BLaER1 treated with 17β-estradiol and CSF1 and Interleukin-3, amounts not matched to agents 10 nM and 100 nM (cell line): ENCODE measurements around the gene KIF3B.

ENCODE experiments used
- H3K27ac ChIP-seq, 11 experiments: shearing (Covaris generic); formaldehyde crosslinking; 2 replicates each; pipeline ENCODE4 v1.8.1; 2022
- H3K27me3 ChIP-seq, 11 experiments: shearing (Covaris generic); formaldehyde crosslinking; 2 replicates each; pipeline ENCODE4 v1.8.1; 2022
- H3K36me3 ChIP-seq, 11 experiments: shearing (Covaris generic); formaldehyde crosslinking; 2 replicates each; pipeline ENCODE4 v1.8.1; 2022
- H3K4me1 ChIP-seq, 10 experiments: shearing (Covaris generic); formaldehyde crosslinking; 2 replicates each; pipeline ENCODE4 v1.8.1; 2022
- H3K4me2 ChIP-seq, 11 experiments: shearing (Covaris generic); formaldehyde crosslinking; 2 replicates each; pipeline ENCODE4 v1.8.1; 2022
- H3K4me3 ChIP-seq, 10 experiments: shearing (Covaris generic); formaldehyde crosslinking; 2 replicates each; pipeline ENCODE4 v1.8.1; 2022
- H3K9ac ChIP-seq, 11 experiments: shearing (Covaris generic); formaldehyde crosslinking; 2 replicates each; pipeline ENCODE4 v1.8.1; 2022
- H3K9me3 ChIP-seq, 11 experiments: shearing (Covaris generic); formaldehyde crosslinking; replicated peaks in 1 of 11; 2 replicates each; pipeline ENCODE4 v1.8.1; 2022
- H4K20me1 ChIP-seq, 11 experiments: shearing (Covaris generic); formaldehyde crosslinking; 2 replicates each; pipeline ENCODE4 v1.8.1; 2022
- Cebpa-rat ChIP-seq, 11 experiments: shearing (Covaris generic); IDR thresholded peaks; 2 replicates each; pipeline ENCODE4 v1.8.1; 2022

KIF3B gene

GRCh38 chr20:32296412-32296811 is 19.0 kb downstream of the KIF3B start:
- peaks cover 0 to 47% (median 5%) of the 10 kb centered on the region in 11 experiments; a peak in 7 of 22 replicates for H4K20me1 ChIP-seq

GRCh38 chr20:32296819-32297420 is 19.5 kb downstream of the KIF3B start:
- Histone ChIP-seq H3K9ac (no peak overlapping the region), H3K27me3 (no peaks in the 10 kb centered on the region), H3K4me2 (no peak overlapping the region), H3K36me3 (0 out of 22 replicates have a peak, but pooled peaks cover 0 to 6% (median 0%) of the 10 kb centered on the region in 11 experiments), H3K4me3 (no peak overlapping the region), H3K27ac (no peak overlapping the region), H4K20me1 (peaks cover 0 to 47% (median 5%) of the 10 kb centered on the region in 11 experiments; a peak in 7 of 22 replicates), H3K4me1 (peaks cover 0 to 6% (median 0%) of the 10 kb centered on the region in 10 experiments; a peak in 1 of 20 replicates), H3K9me3 (no peaks in the 10 kb centered on the region)
- no peak for TF ChIP-seq Cebpa-rat (IDR thresholded peaks at IDR 0.05)

More at GRCh38 chr20:32296412-32296811, 19.0 kb downstream of the KIF3B start:
- Histone ChIP-seq H3K4me3 (no peak overlapping the region), H3K27me3 (no peaks in the 10 kb centered on the region), H3K9ac (no peak overlapping the region; a peak in 1 of 22 replicates), H3K9me3 (no peaks in the 10 kb centered on the region), H3K36me3 (0 out of 22 replicates have a peak, but pooled peaks cover 0 to 6% (median 0%) of the 10 kb centered on the region in 11 experiments), H3K27ac (no peak overlapping the region), H3K4me2 (no peak overlapping the region), H3K4me1 (peaks cover 0 to 6% (median 0%) of the 10 kb centered on the region in 10 experiments; a peak in 1 of 20 replicates)
- TF ChIP-seq Cebpa-rat (IDR thresholded peaks at IDR 0.05), result no peak

DNA sequence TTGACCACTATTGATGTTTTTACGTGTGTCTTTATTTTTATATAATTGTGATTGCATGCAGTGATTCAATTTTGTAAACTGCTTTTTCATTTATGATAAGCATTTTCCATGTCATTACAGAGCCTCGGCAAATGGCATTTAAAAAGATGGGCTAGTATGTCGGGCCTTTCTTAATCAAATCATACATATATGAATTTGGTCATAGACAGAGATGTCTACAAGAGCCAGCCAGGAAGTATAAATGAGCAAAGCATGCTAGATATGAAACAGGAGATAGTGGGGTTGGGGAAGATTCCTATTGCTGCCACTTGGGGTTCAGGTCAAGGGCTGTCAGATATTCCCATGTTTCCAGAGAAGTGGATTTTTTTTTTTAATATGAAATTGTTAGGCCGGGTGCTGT is 20.0 kb downstream of the KIF3B start:
- no peak overlapping the region for H3K4me2 ChIP-seq
- H3K9me3 ChIP-seq, result no peaks in the 10 kb centered on the region
- H4K20me1 ChIP-seq, result peaks cover 0 to 48% (median 7%) of the 10 kb centered on the region in 11 experiments; a peak in 8 of 22 replicates
- H3K4me3 ChIP-seq, result no peak overlapping the region
- H3K27ac ChIP-seq, result no peak overlapping the region
- peaks cover 0 to 6% (median 0%) of the 10 kb centered on the region in 10 experiments; a peak in 1 of 20 replicates for H3K4me1 ChIP-seq
- H3K36me3 ChIP-seq, result peaks cover 0 to 7% (median 0%) of the 10 kb centered on the region in 11 experiments; a peak in 2 of 22 replicates
- no peak for TF ChIP-seq Cebpa-rat (IDR thresholded peaks at IDR 0.05)
- no peak overlapping the region for H3K9ac ChIP-seq
- H3K27me3 ChIP-seq, result no peaks in the 10 kb centered on the region

DNA sequence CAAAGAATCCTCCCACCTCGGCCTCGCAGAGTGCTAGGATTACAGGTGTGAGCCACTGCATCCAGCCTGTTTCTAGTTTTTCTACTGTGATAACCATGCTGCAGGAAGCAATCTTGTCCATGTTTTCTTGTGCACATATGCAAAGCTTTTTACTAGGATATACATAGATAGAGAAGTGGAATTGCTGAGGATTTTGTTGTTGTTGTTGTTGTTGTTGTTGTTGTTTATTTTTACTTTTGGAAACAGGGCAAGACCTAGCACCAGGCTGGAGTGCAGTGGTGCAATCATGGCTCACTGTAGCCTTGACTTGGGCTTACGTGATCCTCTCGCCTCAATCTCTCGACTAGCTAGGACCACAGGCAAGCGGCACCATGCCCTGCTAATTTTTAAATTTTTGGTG is 23.2 kb downstream of the KIF3B start:
- peaks cover 0 to 60% (median 9%) of the 10 kb centered on the region in 11 experiments; a peak in 9 of 22 replicates for H4K20me1 ChIP-seq
- no peak overlapping the region for H3K27ac ChIP-seq
- peaks cover 0 to 11% (median 0%) of the 10 kb centered on the region in 11 experiments; a peak in 2 of 22 replicates for H3K36me3 ChIP-seq
- H3K9me3 ChIP-seq, result no peaks in the 10 kb centered on the region
- H3K4me2 ChIP-seq, result no peak overlapping the region
- H3K27me3 ChIP-seq, result no peaks in the 10 kb centered on the region
- H3K4me3 ChIP-seq, result no peak overlapping the region
- H3K9ac ChIP-seq, result no peak overlapping the region
- TF ChIP-seq Cebpa-rat (IDR thresholded peaks at IDR 0.05), result no peak
- peaks cover 0 to 6% (median 0%) of the 10 kb centered on the region in 10 experiments; a peak in 1 of 20 replicates for H3K4me1 ChIP-seq

GRCh38 chr20:32301719-32302506 is 24.5 kb downstream of the KIF3B start:
- TF ChIP-seq Cebpa-rat (IDR thresholded peaks at IDR 0.05), result no peak

DNA sequence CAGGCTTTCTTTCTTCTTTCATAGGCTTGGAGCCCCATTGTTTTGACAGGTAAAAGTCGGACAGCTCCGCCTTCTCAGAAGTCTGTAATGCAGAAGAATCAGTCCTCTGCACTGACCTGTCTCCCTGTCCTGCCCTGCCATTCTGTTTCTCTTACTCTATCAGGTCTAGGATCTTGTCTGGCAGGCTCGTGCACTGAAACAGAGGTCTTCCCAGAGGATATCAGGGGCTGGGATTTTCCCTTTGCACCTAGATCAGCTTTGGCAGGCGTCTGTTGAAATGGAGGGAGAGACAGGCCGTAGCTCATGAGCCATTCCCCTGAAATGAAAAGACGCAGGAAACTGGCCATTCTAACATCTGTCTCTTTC is 25.0 kb downstream of the KIF3B start:
- peaks cover 0 to 51% (median 9%) of the 10 kb centered on the region in 11 experiments; a peak in 7 of 22 replicates for H4K20me1 ChIP-seq
- no peak overlapping the region for H3K27ac ChIP-seq
- no peak overlapping the region for H3K4me3 ChIP-seq
- TF ChIP-seq Cebpa-rat (IDR thresholded peaks at IDR 0.05), result no peak
- H3K4me1 ChIP-seq, result 0 out of 20 replicates have a peak, but pooled peaks cover 0 to 4% (median 0%) of the 10 kb centered on the region in 10 experiments
- H3K9ac ChIP-seq, result no peak overlapping the region
- peaks cover 0 to 11% (median 0%) of the 10 kb centered on the region in 11 experiments; a peak in 2 of 22 replicates for H3K36me3 ChIP-seq
- H3K9me3 ChIP-seq, result no peaks in the 10 kb centered on the region
- H3K4me2 ChIP-seq, result no peak overlapping the region
- no peaks in the 10 kb centered on the region for H3K27me3 ChIP-seq

More at GRCh38 chr20:32301719-32302506, 24.5 kb downstream of the KIF3B start:
- H3K27ac ChIP-seq, result no peak overlapping the region
- no peak overlapping the region for H3K4me2 ChIP-seq
- H3K9me3 ChIP-seq, result no peaks in the 10 kb centered on the region
- no peaks in the 10 kb centered on the region for H3K27me3 ChIP-seq
- H3K9ac ChIP-seq, result no peak overlapping the region
- H3K4me3 ChIP-seq, result no peak overlapping the region
- H3K36me3 ChIP-seq, result peaks cover 0 to 11% (median 0%) of the 10 kb centered on the region in 11 experiments; a peak in 2 of 22 replicates
- H3K4me1 ChIP-seq, result peaks cover 0 to 4% (median 0%) of the 10 kb centered on the region in 10 experiments; a peak in 1 of 20 replicates
- peaks cover 0 to 56% (median 9%) of the 10 kb centered on the region in 11 experiments; a peak in 8 of 22 replicates for H4K20me1 ChIP-seq

DNA sequence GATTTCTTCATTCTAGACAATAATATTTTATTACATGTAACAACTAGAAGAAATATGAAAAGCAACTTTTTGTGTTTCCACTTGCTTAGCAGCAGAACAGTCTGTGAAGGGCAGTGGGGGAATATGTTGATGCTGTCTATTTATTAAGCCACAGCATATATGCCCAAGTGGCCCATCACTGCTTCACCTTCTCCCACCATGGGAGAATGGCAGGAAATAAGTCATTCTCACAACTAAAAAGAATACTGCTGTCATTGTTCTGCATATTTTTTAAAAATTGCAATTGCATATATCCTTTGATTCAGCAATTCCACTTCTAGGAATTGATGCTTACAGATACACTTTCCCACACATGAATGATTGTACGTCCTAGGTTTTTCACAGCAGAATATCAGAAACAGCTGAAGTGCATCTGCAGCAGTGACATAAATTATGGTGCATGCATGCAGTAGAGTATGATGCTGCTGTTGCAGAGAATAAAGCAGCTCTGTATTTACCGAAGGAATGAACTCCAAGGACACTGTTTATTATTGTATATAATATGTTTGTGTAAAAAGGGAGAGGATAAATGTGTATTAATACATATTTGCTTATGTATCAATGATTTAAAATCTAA is 26.8 kb downstream of the KIF3B start:
- no peak overlapping the region for H3K9ac ChIP-seq
- no peaks in the 10 kb centered on the region for H3K27me3 ChIP-seq
- TF ChIP-seq Cebpa-rat (IDR thresholded peaks at IDR 0.05), result no peak
- H3K9me3 ChIP-seq, result no peaks in the 10 kb centered on the region
- no peak overlapping the region for H3K4me3 ChIP-seq
- H3K4me2 ChIP-seq, result no peak overlapping the region
- peaks cover 0 to 14% (median 2%) of the 10 kb centered on the region in 11 experiments; a peak in 8 of 22 replicates for H3K36me3 ChIP-seq
- H4K20me1 ChIP-seq, result peaks cover 0 to 42% (median 5%) of the 10 kb centered on the region in 11 experiments; a peak in 7 of 22 replicates
- 0 out of 20 replicates have a peak, but pooled peaks cover 0 to 4% (median 0%) of the 10 kb centered on the region in 10 experiments for H3K4me1 ChIP-seq
- H3K27ac ChIP-seq, result no peak overlapping the region

- H3K27ac ChIP-seq, result no peak overlapping the region
- no peak overlapping the region for H3K4me3 ChIP-seq
- no peaks in the 10 kb centered on the region for H3K4me1 ChIP-seq
- H3K9me3 ChIP-seq, result no peaks in the 10 kb centered on the region
- H3K9ac ChIP-seq, result no peak overlapping the region
- no peaks in the 10 kb centered on the region for H3K27me3 ChIP-seq
- no peak overlapping the region for H3K4me2 ChIP-seq
- no peak for TF ChIP-seq Cebpa-rat (IDR thresholded peaks at IDR 0.05)
- H4K20me1 ChIP-seq, result peaks cover 0 to 10% (median 0%) of the 10 kb centered on the region in 11 experiments; a peak in 4 of 22 replicates
- peaks cover 37 to 81% (median 64%) of the 10 kb centered on the region in 11 experiments for H3K36me3 ChIP-seq
These were observed 35.4 kb downstream of the KIF3B start for GRCh38 chr20:32312718-32313424.
